Subcutaneous abdominal adipose tissue (tissue), 5 donors: Measurements from ENCODE around the gene SLC37A2.
A peak's percentile ranks its signal among the peaks of the same experiment; 100 is the strongest.

Source experiments
- H3K27ac ChIP-seq: one replicate; pipeline ENCODE4 v1.7.0; 2013; ENCODE audit warnings: low read depth, mild to moderate bottlenecking, inconsistent platforms, low read length, moderate library complexity
- H3K27me3 ChIP-seq, 5 donors: one replicate each; pipeline ENCODE4 v1.7.0; 2013; ENCODE audit warnings: low read length in 5 of 5, inconsistent platforms in 1 of 5; ENCODE audit not compliant: control insufficient read depth in 5 of 5, insufficient read depth in 4 of 5
- H3K36me3 ChIP-seq, 5 donors: one replicate each; pipeline ENCODE4 v1.7.0; 2013; ENCODE audit warnings: low read length in 5 of 5; ENCODE audit not compliant: control insufficient read depth in 5 of 5, insufficient read depth in 5 of 5
- H3K4me1 ChIP-seq, 5 donors: one replicate each; pipeline ENCODE4 v1.7.0; 2013; ENCODE audit warnings: low read length in 5 of 5, mild to moderate bottlenecking in 3 of 5, moderate library complexity in 1 of 5; ENCODE audit not compliant: control insufficient read depth in 5 of 5, insufficient read depth in 5 of 5
- H3K4me3 ChIP-seq, 5 donors: one replicate each; pipeline ENCODE4 v1.7.0; 2013; ENCODE audit warnings: low read length in 5 of 5, low read depth in 1 of 5
- H3K9ac ChIP-seq, 5 donors: one replicate each; pipeline ENCODE4 v1.7.0; 2013; ENCODE audit warnings: low read length in 5 of 5, mild to moderate bottlenecking in 4 of 5, moderate library complexity in 3 of 5
- H3K9me3 ChIP-seq, 5 donors: one replicate each; pipeline ENCODE4 v1.7.0; 2013; ENCODE audit warnings: low read length in 5 of 5; ENCODE audit not compliant: control insufficient read depth in 5 of 5
- donor health status: healthy.
- donor health status: healthy.
- donor health status: healthy.
- donor health status: healthy.
- donor health status: healthy.

Gene SLC37A2

GRCh38 chr11:125069008-125069407, 5.9 kb downstream of the SLC37A2 start:
- Histone ChIP-seq H3K4me3 (no peak overlapping the region), H3K9me3 (no peaks in the 10 kb centered on the region), H3K27ac (peak overlapping the region; percentile 4), H3K36me3 (no peaks in the 10 kb centered on the region), H3K9ac (no peak overlapping the region), H3K4me1 (peaks cover 4 to 44% (median 11%) of the 10 kb centered on the region in 5 donors), H3K27me3 (peaks cover 0 to 9% (median 3%) of the 10 kb centered on the region in 5 donors)

GRCh38 chr11:125069796-125070195, 6.7 kb downstream of the SLC37A2 start:
- Histone ChIP-seq H3K36me3 (no peaks in the 10 kb centered on the region), H3K4me3 (no peak overlapping the region), H3K27ac (peak overlapping the region; percentile 11), H3K9ac (peak overlapping the region in 3 of 5 donors; percentile 5 to 21 (median 7)), H3K27me3 (peaks cover 0 to 9% (median 5%) of the 10 kb centered on the region in 5 donors), H3K4me1 (peaks cover 4 to 43% (median 15%) of the 10 kb centered on the region in 5 donors), H3K9me3 (no peaks in the 10 kb centered on the region)

DNA sequence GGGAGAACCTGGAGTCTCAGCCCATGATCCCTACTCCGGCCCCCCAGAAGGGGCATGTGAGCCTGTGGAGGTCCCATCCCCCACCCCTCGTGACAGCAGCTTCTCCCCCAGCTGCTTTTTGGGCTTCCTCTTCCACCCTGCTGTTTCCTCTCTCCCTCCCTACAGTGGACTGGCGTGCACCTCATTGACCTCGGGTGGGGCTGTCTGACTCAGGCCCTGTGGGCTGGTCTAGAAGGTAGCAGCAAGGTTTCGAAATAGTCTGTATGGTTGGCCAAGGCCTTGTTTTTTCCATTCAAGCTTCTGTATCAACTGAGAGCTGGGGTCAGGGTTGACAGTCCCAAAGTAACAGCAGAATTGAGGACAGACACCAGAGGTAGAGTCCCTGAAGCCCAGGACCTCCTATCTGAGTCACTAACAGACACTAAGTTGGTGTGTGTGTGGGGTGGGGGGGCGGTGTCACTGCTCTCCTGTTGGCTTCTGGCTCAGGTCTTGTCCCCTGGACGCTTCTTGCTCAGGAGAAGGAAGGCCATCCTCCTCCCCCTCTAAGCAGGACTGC, 7.7 kb downstream of the SLC37A2 start:
- H3K9ac ChIP-seq: peak overlapping the region in 2 of 5 donors; percentile 18 to 20
- H3K27ac ChIP-seq: peak overlapping the region; percentile 11
- H3K27me3 ChIP-seq: peaks cover 0 to 10% (median 5%) of the 10 kb centered on the region in 5 donors
- no peaks in the 10 kb centered on the region for H3K36me3 ChIP-seq
- H3K4me3 ChIP-seq: no peak overlapping the region
- no peaks in the 10 kb centered on the region for H3K9me3 ChIP-seq
- peaks cover 4 to 53% (median 15%) of the 10 kb centered on the region in 5 donors for H3K4me1 ChIP-seq

- Histone ChIP-seq H3K27ac (no peak overlapping the region), H3K36me3 (no peaks in the 10 kb centered on the region), H3K9ac (peak overlapping the region in 1 of 5 donors; percentile 20), H3K9me3 (no peaks in the 10 kb centered on the region), H3K27me3 (peaks cover 0 to 12% (median 5%) of the 10 kb centered on the region in 5 donors), H3K4me1 (peaks cover 4 to 56% (median 15%) of the 10 kb centered on the region in 5 donors), H3K4me3 (no peak overlapping the region)
These were observed 8.3 kb downstream of the SLC37A2 start for GRCh38 chr11:125071435-125071834.

DNA sequence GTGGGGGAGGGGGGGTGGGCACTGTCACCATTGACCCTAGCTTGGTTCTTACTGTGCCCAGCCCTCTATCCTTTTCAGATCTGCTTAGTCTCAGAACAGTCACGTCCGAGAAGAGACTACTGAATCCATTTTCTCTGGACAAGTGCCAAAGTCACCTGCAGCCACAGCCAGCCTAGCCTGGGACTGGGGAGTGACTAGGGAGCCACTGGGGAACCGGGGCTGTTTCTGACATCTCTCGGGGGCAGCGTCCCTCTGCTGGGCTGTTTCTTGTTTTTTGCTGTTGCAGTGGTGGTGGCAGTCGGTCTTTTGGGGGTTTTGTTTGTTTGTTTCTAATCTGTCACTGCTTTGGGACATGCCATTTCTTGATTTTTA, 8.7 kb downstream of the SLC37A2 start:
- Histone ChIP-seq H3K4me3 (no peak overlapping the region), H3K27me3 (peaks cover 0 to 12% (median 8%) of the 10 kb centered on the region in 5 donors), H3K9me3 (no peaks in the 10 kb centered on the region), H3K36me3 (peaks cover 0 to 3% (median 0%) of the 10 kb centered on the region in 5 donors), H3K4me1 (peaks cover 4 to 56% (median 15%) of the 10 kb centered on the region in 5 donors), H3K27ac (no peak overlapping the region), H3K9ac (no peak overlapping the region)

- Histone ChIP-seq H3K4me3 (no peak overlapping the region), H3K4me1 (peaks cover 4 to 56% (median 15%) of the 10 kb centered on the region in 5 donors), H3K9me3 (no peaks in the 10 kb centered on the region), H3K27me3 (peaks cover 0 to 12% (median 11%) of the 10 kb centered on the region in 5 donors), H3K9ac (no peak overlapping the region), H3K27ac (no peak overlapping the region), H3K36me3 (peaks cover 0 to 3% (median 0%) of the 10 kb centered on the region in 5 donors)
These were observed 9.3 kb downstream of the SLC37A2 start for GRCh38 chr11:125072218-125072960.

DNA sequence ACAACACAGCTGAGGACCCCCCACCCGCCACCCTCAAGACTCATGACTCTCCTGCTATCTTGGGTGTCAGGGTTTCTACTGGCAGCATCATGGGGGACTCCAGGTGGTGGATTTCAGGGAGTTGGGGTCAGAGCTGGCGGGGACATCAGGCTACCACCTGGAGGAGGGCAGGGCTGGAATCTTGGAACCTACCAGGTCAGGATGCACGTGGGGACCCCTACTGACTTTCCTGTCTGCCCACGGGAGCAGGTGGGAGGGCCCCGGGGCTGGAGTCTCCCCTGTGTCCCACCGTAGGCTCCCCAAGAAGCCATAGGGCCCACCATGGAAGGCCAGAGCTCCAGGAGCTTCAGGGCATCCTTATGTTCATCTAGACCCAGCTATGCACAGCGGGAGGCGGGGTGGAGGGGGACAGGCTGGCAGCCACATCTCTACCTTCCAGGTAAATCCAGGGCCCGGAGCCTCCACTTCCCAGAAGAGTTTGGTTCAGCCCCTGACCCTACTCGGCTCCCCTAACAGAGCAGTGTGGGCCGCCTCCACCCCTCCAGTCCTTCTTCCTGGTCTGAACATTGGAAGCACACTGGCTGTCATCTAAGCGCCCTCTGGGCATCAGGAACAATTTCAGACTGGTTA, 10.0 kb downstream of the SLC37A2 start:
- peaks cover 0 to 12% (median 11%) of the 10 kb centered on the region in 5 donors for H3K27me3 ChIP-seq
- no peak overlapping the region for H3K9ac ChIP-seq
- peaks cover 0 to 3% (median 0%) of the 10 kb centered on the region in 5 donors for H3K36me3 ChIP-seq

GRCh38 chr11:125073616-125074483, 10.7 kb downstream of the SLC37A2 start:
- Histone ChIP-seq H3K9me3 (no peaks in the 10 kb centered on the region), H3K4me1 (peaks cover 4 to 54% (median 15%) of the 10 kb centered on the region in 5 donors), H3K27me3 (peaks cover 0 to 12% (median 11%) of the 10 kb centered on the region in 5 donors), H3K27ac (no peak overlapping the region), H3K9ac (no peak overlapping the region), H3K36me3 (peaks cover 0 to 3% (median 0%) of the 10 kb centered on the region in 5 donors), H3K4me3 (no peak overlapping the region)

More for the DNA sequence above, 10.0 kb downstream of the SLC37A2 start:
- Histone ChIP-seq H3K27ac (no peak overlapping the region), H3K9me3 (no peaks in the 10 kb centered on the region), H3K4me1 (peaks cover 4 to 56% (median 15%) of the 10 kb centered on the region in 5 donors), H3K4me3 (no peak overlapping the region)

DNA sequence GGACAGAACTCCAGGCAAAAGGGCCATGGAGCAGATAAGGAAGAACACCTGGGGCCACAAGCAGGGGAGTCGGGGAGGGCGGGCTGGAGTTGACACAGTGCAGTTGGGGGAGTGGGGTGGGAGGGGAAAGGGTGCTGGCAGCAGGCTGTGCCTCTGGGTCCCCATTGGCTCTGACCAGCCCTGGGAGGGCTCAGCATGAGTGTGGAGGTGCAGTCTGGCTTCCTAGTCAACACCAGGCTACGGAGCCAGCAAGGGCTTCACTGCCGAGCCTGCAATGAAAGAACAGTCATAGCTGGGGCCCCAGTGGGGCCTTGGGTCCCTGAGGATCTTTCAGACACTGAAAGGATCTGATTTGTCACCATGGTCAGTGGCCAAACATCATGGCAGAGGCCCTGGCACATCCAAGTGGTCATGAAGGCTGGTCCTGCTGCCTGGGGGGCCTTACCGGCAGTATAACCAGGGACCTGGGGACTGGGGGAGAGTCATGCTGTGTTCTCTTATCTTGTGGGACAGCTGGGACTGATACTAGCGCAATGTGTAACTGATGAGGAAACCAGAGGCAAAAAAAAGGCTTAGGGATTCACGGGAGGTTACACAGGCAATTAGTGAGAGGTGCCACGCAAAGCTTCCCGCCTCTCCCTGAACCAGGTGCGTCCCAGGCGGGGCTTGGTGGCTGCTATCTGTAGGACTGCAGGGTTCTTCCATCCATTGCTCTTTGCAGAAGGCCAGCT, 11.6 kb downstream of the SLC37A2 start:
- H3K27me3 ChIP-seq: peaks cover 0 to 12% (median 11%) of the 10 kb centered on the region in 5 donors
- no peak overlapping the region for H3K9ac ChIP-seq
- peaks cover 0 to 3% (median 0%) of the 10 kb centered on the region in 5 donors for H3K36me3 ChIP-seq
- H3K27ac ChIP-seq: no peak overlapping the region
- peaks cover 2 to 49% (median 11%) of the 10 kb centered on the region in 5 donors for H3K4me1 ChIP-seq
- no peaks in the 10 kb centered on the region for H3K9me3 ChIP-seq
- no peak overlapping the region for H3K4me3 ChIP-seq
